GM18867 (cell line): Measurements from ENCODE around the gene ALOXE3.

Experiments used
- ATAC-seq: cut with Tn5 transposase; IDR thresholded peaks from one replicate; pipeline ENCODE4 v1.9.1; 2021; ENCODE audit warnings: mild to moderate bottlenecking, moderate library complexity; ENCODE audit not compliant: unreplicated experiment

ALOXE3 gene

GRCh38 chr17:8055851-8056231 lies 62.5 kb downstream of the ALOXE3 start:
- no peak for ATAC-seq

GRCh38 chr17:8053600-8053999 lies 64.7 kb downstream of the ALOXE3 start:
- ATAC-seq, result no peak

GRCh38 chr17:8052256-8053252 lies 65.8 kb downstream of the ALOXE3 start:
- no peak for ATAC-seq

- ATAC-seq, result no peak
Observed at GRCh38 chr17:8051831-8052230, 66.5 kb downstream of the ALOXE3 start.

GRCh38 chr17:8048736-8049135 lies 69.6 kb downstream of the ALOXE3 start:
- ATAC-seq, result no peak

GRCh38 chr17:8048236-8048635 lies 70.1 kb downstream of the ALOXE3 start:
- no peak for ATAC-seq

GRCh38 chr17:8047769-8048110 lies 70.6 kb downstream of the ALOXE3 start:
- ATAC-seq, result no peak

GRCh38 chr17:8046929-8047768 lies 71.2 kb downstream of the ALOXE3 start:
- ATAC-seq, result no peak

- no peak for ATAC-seq
Observed at GRCh38 chr17:8046306-8046928, 71.9 kb downstream of the ALOXE3 start.
